Measurements from ENCODE around the gene MYO15B. TPM values are rescaled to one million over a fixed set of nuclear protein-coding genes. Genes with fewer than 3 reads are reported as not detected.

The MYO15B gene
- total RNA-seq, 1 donor, result 75.9 TPM

Other genes with a start within 250 kb of the MYO15B start
- gene GRB2, start 182.1 kb upstream of the MYO15B start, total RNA-seq, result 151 TPM
- 21.1 TPM for gene TMEM94, start 131.2 kb upstream of the MYO15B start, total RNA-seq
- 0.10 TPM for gene CASKIN2, start 72.3 kb upstream of the MYO15B start, total RNA-seq
- gene TSEN54, start 71.3 kb upstream of the MYO15B start, total RNA-seq, result 14.7 TPM
- 13.2 TPM for gene LLGL2, start 62.1 kb upstream of the MYO15B start, total RNA-seq
- gene SMIM5, start 45.6 kb downstream of the MYO15B start, total RNA-seq, result 3.6 TPM
- 7.8 TPM for gene RECQL5, start 79.4 kb downstream of the MYO15B start, total RNA-seq
- 105 TPM for gene SAP30BP, start 79.5 kb downstream of the MYO15B start, total RNA-seq
- 0.10 TPM for gene ITGB4, start 133.7 kb downstream of the MYO15B start, total RNA-seq
- 8.8 TPM for gene GALK1, start 177.4 kb downstream of the MYO15B start, total RNA-seq
- gene UNK, start 197.0 kb downstream of the MYO15B start, total RNA-seq, result 32.8 TPM